Ascending aorta (tissue), 2 donors: ENCODE results near the gene GRM7. TPM values are rescaled to one million over a fixed set of nuclear protein-coding genes. Genes with fewer than 3 reads are reported as not detected.

Experiments
- DNase-seq, 2 donors: peaks; one replicate each; pipeline ENCODE4 v3.0.0-alpha.2; 2019; ENCODE audit warnings: low spot score in 2 of 2
- H3K27ac ChIP-seq, 2 donors: fragments of 200-600 bp; sonication (generic); one replicate each; pipeline ENCODE4 v1.5.1; 2016 to 2017; ENCODE audit warnings: mild to moderate bottlenecking in 1 of 2
- H3K27me3 ChIP-seq: fragments of 200-600 bp; sonication (generic); one replicate; pipeline ENCODE4 v1.5.1; 2017
- H3K36me3 ChIP-seq, 2 donors: fragments of 200-600 bp; sonication (generic); one replicate each; pipeline ENCODE4 v1.5.1; 2016
- H3K4me1 ChIP-seq, 2 donors: fragments of 200-600 bp; sonication (generic); one replicate each; pipeline ENCODE4 v1.5.1; 2016 to 2017; ENCODE audit warnings: mild to moderate bottlenecking in 1 of 2
- H3K4me3 ChIP-seq, 2 donors: fragments of 200-600 bp; sonication (generic); one replicate each; pipeline ENCODE4 v1.5.1; 2016 to 2017; ENCODE audit warnings: mild to moderate bottlenecking in 1 of 2
- H3K9me3 ChIP-seq, 2 donors: fragments of 200-600 bp; sonication (generic); one replicate each; pipeline ENCODE4 v1.5.1; 2016
- CTCF ChIP-seq, 3 experiments: fragments of 200-600 bp in 2 of 3; fragments of 450-650 bp in 1 of 3; sonication (generic) in 2 of 3; IDR thresholded peaks; one replicate each; pipeline ENCODE4 v1.5.1; 2016 to 2019; ENCODE audit warnings: antibody characterized with exemption in 3 of 3, mild to moderate bottlenecking in 1 of 3, moderate library complexity in 1 of 3
- intact Hi-C: fragments of 100-400 bp; cut with DNase I; formaldehyde crosslinking; loops from one replicate; pipeline ENCODE4 v1.15.1; 2023
- total RNA-seq: library from RNA; depleted of rRNA; stranded (reverse); fragments of >200 nt; gene quantifications from one replicate; pipeline ENCODE4 v1.1.0, GENCODE V29; 2016

The GRM7 gene
- total RNA-seq, 1 donor from 2014 or later = 4.8 TPM

DNA sequence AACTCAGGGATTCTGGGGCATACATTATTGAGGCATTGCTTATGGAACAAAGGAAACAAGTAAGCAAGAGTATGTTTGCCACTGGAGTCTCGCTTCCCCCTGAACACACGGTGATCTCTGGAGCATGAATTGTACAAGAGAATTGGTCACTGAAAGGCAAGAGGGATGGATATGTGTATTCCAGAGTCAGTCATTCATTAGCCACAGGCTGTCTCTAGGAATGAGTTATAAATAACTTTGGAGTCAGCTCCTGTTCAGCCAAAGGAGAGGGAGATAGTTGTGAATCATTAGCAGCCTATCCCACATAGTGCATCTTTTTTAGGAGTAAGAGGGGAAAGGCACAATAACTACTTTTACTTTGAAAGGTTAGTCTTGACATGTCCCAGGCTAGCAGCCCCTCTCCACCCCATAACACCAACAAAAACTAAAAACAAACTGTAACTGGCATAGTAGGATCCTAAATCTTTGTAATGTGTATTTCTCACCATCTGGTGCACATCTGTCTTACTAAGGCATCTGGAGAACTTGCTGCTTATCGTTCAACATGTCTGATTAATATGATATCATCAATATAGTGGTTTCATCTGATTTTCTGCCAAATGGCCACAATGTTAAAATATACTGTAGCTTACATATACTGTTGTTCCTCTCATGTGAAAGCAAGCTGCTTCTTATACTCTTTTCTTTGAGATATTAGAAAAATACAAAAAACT, 462.2 kb downstream of the GRM7 start:
- H3K9me3 ChIP-seq = no peaks in the 10 kb centered on the region
- DNase-seq = no peak
- TF ChIP-seq CTCF (IDR thresholded peaks at IDR 0.05) = no peak

GRCh38 chr3:7328339-7328738, 467.4 kb downstream of the GRM7 start:
- TF ChIP-seq CTCF (IDR thresholded peaks at IDR 0.05) = no peak
- Histone ChIP-seq H3K4me3 (no peak overlapping the region), H3K27me3 (no peaks in the 10 kb centered on the region), H3K4me1 (no peaks in the 10 kb centered on the region), H3K27ac (no peak overlapping the region), H3K36me3 (no peaks in the 10 kb centered on the region), H3K9me3 (no peaks in the 10 kb centered on the region)
- no peak for DNase-seq
- intact Hi-C loops = no loop called here

More for the DNA sequence above, 462.2 kb downstream of the GRM7 start:
- intact Hi-C loops = no loop called here
- Histone ChIP-seq H3K36me3 (no peaks in the 10 kb centered on the region), H3K4me1 (no peaks in the 10 kb centered on the region), H3K27me3 (no peaks in the 10 kb centered on the region), H3K4me3 (no peak overlapping the region), H3K27ac (no peak overlapping the region)

GRCh38 chr3:7332696-7333095, 471.8 kb downstream of the GRM7 start:
- Histone ChIP-seq H3K27me3 (no peaks in the 10 kb centered on the region), H3K36me3 (no peaks in the 10 kb centered on the region), H3K9me3 (no peaks in the 10 kb centered on the region), H3K4me3 (no peak overlapping the region), H3K27ac (no peak overlapping the region), H3K4me1 (no peaks in the 10 kb centered on the region)
- intact Hi-C loops = no loop called here
- TF ChIP-seq CTCF (IDR thresholded peaks at IDR 0.05) = no peak
- no peak for DNase-seq

GRCh38 chr3:7333125-7333524, 472.2 kb downstream of the GRM7 start:
- Histone ChIP-seq H3K27me3 (no peaks in the 10 kb centered on the region), H3K4me1 (no peaks in the 10 kb centered on the region), H3K9me3 (no peaks in the 10 kb centered on the region), H3K4me3 (no peak overlapping the region), H3K27ac (no peak overlapping the region), H3K36me3 (no peaks in the 10 kb centered on the region)
- no peak for DNase-seq
- intact Hi-C loops = no loop called here
- no peak for TF ChIP-seq CTCF (IDR thresholded peaks at IDR 0.05)

DNA sequence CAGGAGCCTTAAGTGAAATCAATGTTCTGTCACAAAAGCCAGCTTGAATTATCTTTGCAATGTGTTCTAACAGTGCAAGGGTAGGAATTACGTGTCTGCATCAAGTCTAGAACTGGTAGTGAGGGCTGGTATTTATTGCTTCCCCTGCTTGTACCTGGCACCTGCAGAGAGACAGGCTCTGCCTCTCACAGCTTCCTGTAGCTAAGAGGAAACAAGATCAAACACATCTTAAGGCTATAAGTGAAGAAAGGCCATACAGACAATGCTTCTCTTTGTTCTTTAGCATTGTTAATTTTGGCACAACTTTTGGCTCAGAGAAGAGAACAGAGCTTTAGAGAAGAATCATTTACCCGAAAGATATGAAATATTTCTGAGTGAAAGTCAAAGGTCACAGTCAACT, 479.9 kb downstream of the GRM7 start:
- no peak for DNase-seq
- H3K27me3 ChIP-seq = no peaks in the 10 kb centered on the region
- no peak for TF ChIP-seq CTCF (IDR thresholded peaks at IDR 0.05)
- H3K9me3 ChIP-seq = no peaks in the 10 kb centered on the region
- no peaks in the 10 kb centered on the region for H3K36me3 ChIP-seq
- intact Hi-C loops = no loop called here
- H3K4me3 ChIP-seq = no peak overlapping the region
- no peak overlapping the region for H3K27ac ChIP-seq
- no peaks in the 10 kb centered on the region for H3K4me1 ChIP-seq

DNA sequence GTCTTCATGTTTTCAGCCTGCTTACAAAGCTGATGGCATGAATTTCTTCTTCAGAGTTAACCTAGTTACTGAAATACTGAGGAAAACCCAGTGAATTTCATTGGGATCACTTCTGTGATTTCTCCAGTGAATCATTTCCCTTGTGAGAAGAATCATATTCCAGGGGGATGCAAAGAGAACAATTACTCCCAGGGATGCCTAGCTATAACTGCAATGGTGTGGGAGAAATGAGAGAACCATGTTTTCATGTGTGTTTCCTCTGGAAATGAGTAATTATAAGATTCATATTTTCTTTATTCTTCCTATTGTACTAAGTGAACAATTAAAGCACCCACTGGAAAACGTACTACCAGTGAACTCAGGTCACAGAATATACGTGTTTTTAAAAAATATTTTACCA, 485.4 kb downstream of the GRM7 start:
- intact Hi-C loops = no loop called here

More for the DNA sequence above, 485.4 kb downstream of the GRM7 start:
- H3K36me3 ChIP-seq = no peaks in the 10 kb centered on the region
- H3K27me3 ChIP-seq = no peaks in the 10 kb centered on the region
- H3K9me3 ChIP-seq = no peaks in the 10 kb centered on the region
- DNase-seq = no peak
- no peaks in the 10 kb centered on the region for H3K4me1 ChIP-seq
- H3K27ac ChIP-seq = no peak overlapping the region
- no peak overlapping the region for H3K4me3 ChIP-seq
- no peak for TF ChIP-seq CTCF (IDR thresholded peaks at IDR 0.05)
